Measurements from ENCODE around the gene CHKA. TPM values are rescaled to one million over a fixed set of nuclear protein-coding genes. Genes with fewer than 3 reads are reported as not detected.

CHKA gene
- total RNA-seq, 6 experiments from 2014 or later: 6.8 to 9.2 (median 7.8) TPM

DNA sequence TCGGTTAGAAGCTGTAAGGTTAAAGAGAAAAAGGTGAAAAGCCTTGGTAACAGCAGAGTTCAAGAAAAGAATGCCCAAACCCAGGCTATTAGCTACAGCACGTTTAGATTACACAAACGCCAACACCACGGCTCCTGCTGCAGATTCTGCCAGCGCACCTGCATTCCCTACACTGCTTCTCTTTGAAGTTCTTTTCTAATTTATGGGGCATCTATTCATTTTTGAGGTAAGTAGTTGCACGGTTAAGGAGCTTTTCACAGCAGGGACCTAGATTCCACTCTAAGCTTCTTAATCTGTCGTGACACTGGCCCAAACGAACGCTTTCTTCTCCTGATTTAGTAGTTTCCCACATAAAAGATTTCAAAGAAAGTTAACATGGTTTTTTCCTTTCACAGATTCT is 38.0 kb upstream of the CHKA start:
- Mint-ChIP-seq H3K9me3 (no peaks in the 10 kb centered on the region), H3K27ac (no peak overlapping the region), H3K27me3 (ENCODE audit: insufficient read depth) (no peaks in the 10 kb centered on the region; the same call in 1 of the 2 replicates), H3K36me3 (ENCODE audit: low read depth) (peaks cover 45% of the 10 kb centered on the region), H3K4me1 (ENCODE audit: low read depth) (peaks cover 8% of the 10 kb centered on the region), H3K4me3 (no peak overlapping the region)
- TF ChIP-seq, protein P1, sequence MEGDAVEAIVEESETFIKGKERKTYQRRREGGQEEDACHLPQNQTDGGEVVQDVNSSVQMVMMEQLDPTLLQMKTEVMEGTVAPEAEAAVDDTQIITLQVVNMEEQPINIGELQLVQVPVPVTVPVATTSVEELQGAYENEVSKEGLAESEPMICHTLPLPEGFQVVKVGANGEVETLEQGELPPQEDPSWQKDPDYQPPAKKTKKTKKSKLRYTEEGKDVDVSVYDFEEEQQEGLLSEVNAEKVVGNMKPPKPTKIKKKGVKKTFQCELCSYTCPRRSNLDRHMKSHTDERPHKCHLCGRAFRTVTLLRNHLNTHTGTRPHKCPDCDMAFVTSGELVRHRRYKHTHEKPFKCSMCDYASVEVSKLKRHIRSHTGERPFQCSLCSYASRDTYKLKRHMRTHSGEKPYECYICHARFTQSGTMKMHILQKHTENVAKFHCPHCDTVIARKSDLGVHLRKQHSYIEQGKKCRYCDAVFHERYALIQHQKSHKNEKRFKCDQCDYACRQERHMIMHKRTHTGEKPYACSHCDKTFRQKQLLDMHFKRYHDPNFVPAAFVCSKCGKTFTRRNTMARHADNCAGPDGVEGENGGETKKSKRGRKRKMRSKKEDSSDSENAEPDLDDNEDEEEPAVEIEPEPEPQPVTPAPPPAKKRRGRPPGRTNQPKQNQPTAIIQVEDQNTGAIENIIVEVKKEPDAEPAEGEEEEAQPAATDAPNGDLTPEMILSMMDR (IDR thresholded peaks at IDR 0.05): no peak
- no peak for DNase-seq

DNA sequence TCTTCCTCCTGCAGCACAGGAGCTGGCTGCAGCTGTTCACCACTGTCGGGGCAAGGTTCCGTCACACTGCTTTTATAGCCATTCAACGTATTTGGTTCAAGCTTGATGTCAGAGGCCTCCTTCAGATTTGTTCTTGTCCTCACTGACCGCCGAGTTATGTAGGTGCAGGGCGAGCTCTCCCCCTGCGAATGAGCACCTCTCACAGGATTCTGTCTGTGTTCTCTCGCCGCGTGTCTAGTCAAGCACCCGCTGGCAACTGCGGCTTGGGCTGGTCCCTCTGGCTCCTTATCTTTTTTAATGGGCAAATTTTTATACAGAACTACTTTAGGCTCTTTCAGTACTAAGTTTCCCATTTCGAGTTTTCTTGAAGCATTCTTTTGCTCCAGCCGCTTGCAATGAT is 37.4 kb upstream of the CHKA start:
- Mint-ChIP-seq H3K4me1 (ENCODE audit: low read depth) (peaks cover 6% of the 10 kb centered on the region), H3K27me3 (ENCODE audit: insufficient read depth) (no peaks in the 10 kb centered on the region; the same call in 1 of the 2 replicates), H3K4me3 (no peak overlapping the region), H3K27ac (no peak overlapping the region), H3K9me3 (no peaks in the 10 kb centered on the region), H3K36me3 (ENCODE audit: low read depth) (peaks cover 45% of the 10 kb centered on the region)
- no peak for DNase-seq
- TF ChIP-seq, protein P1 (IDR thresholded peaks at IDR 0.05): no peak

DNA sequence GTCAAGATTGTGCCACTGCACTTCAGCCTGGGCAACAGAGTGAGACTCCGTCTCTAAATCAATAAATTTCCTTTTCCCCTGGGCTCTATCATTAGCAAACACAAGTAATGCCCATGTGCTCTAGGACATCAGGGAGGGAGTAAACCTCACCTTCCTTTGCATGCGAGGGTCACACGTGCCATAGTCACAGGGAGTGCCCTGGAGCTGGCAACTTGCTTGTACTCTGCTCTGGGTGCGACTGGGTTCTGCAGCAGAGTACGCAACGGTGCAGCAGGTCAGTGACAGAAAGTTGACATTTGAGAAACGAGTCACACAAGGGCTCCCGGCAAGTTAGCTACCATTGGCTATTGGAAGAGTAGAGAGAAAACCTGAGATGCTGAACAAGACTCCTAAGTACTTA is 32.6 kb upstream of the CHKA start:
- no peak overlapping the region for H3K27ac Mint-ChIP-seq
- no peak for DNase-seq
- H3K4me1 Mint-ChIP-seq (ENCODE audit: low read depth): no peaks in the 10 kb centered on the region
- peaks cover 8% of the 10 kb centered on the region for H3K27me3 Mint-ChIP-seq (ENCODE audit: insufficient read depth)
- no peak overlapping the region for H3K4me3 Mint-ChIP-seq
- H3K36me3 Mint-ChIP-seq (ENCODE audit: low read depth): peaks cover 10% of the 10 kb centered on the region; the same call in 1 of the 2 replicates
- H3K9me3 Mint-ChIP-seq: no peaks in the 10 kb centered on the region
- TF ChIP-seq, protein P1 (IDR thresholded peaks at IDR 0.05): no peak

DNA sequence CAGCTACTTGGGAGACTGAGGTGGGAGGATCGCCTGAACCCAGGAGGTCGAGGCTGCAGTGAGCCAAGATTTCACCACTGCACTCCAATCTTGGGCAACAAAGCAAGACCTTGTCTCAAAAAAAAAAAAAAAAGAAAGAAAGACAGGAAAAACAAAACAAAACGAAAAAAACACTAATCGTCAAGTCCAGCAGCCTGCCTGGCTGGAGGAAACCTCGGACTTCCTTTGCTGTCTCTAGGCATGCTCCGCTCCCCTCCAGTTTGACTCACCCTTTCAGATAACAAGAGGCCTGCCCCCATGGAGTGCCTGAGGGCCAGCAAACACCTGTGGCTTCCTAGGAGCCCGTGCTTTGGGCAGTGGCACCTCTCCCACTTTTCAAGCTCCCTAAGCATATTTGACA is 28.8 kb upstream of the CHKA start:
- Mint-ChIP-seq H3K36me3 (ENCODE audit: low read depth) (no peaks in the 10 kb centered on the region), H3K4me1 (ENCODE audit: low read depth) (no peaks in the 10 kb centered on the region), H3K4me3 (no peak overlapping the region), H3K27me3 (ENCODE audit: insufficient read depth) (peaks cover 13% of the 10 kb centered on the region), H3K27ac (no peak overlapping the region), H3K9me3 (no peaks in the 10 kb centered on the region)
- TF ChIP-seq, protein P1 (IDR thresholded peaks at IDR 0.05): no peak
- DNase-seq: no peak

DNA sequence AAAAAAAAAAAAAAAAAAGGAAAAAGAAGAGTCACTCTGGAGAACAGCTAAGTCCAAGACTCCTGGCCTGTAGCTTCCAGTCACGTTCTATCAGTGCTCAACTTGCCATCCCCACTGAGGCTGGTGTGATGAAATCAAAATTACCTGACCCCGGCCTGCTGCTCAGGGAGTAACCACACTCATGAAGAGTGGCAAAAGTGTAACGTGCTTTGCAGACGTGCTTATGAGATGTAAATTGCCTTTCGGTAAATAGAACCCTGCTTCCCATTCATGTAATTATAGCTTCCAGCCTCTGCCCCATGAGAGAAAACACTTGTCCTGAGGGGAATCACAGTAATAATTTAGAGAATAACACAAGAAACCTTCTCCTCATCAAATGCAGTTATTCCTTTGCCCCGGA is 28.2 kb upstream of the CHKA start:
- TF ChIP-seq, protein P1 (IDR thresholded peaks at IDR 0.05): no peak
- Mint-ChIP-seq H3K9me3 (no peaks in the 10 kb centered on the region), H3K27me3 (ENCODE audit: insufficient read depth) (peaks cover 13% of the 10 kb centered on the region), H3K36me3 (ENCODE audit: low read depth) (no peaks in the 10 kb centered on the region), H3K4me3 (no peak overlapping the region), H3K27ac (no peak overlapping the region), H3K4me1 (ENCODE audit: low read depth) (no peaks in the 10 kb centered on the region)
- no peak for DNase-seq

DNA sequence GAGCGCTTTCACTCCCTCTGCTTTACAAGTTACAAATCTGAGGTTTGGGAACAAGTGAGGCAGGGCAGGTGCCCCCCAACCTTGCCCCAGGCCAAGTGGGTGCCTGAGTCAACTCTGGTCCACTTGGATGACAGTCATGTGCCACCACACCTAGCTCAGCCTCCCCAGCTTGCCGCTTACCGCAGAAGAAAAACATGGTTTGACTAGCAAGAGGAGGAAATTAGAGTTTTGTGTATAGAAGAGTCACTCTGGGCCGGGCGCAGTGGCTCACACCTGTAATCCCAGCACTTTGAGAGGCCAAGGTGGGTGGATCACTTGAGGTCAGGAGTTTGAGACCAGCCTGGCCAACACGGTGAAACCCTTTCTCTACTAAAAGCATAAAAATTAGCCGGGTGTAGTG is 27.7 kb upstream of the CHKA start:
- peaks cover 13% of the 10 kb centered on the region for H3K27me3 Mint-ChIP-seq (ENCODE audit: insufficient read depth)
- no peaks in the 10 kb centered on the region for H3K36me3 Mint-ChIP-seq (ENCODE audit: low read depth)
- TF ChIP-seq, protein P1 (IDR thresholded peaks at IDR 0.05): no peak
- H3K27ac Mint-ChIP-seq: no peak overlapping the region
- no peaks in the 10 kb centered on the region for H3K4me1 Mint-ChIP-seq (ENCODE audit: low read depth)
- DNase-seq: no peak
- no peaks in the 10 kb centered on the region for H3K9me3 Mint-ChIP-seq
- H3K4me3 Mint-ChIP-seq: no peak overlapping the region

All from HFFc6 (cell line).